HTR-8/SVneo (cell line): ENCODE data around the gene ZBTB43.

ENCODE experiments used
- DNase-seq: peaks from one replicate; pipeline ENCODE4 v3.0.0; 2011; ENCODE audit warnings: low spot score, mixed read lengths; ENCODE audit not compliant: insufficient read length
- FAIRE-seq: peaks from 2 replicates; lab custom pipeline; 2011; peaks lifted over from hg19 to GRCh38; lab: Jason Lieb, UNC

ZBTB43 gene

GRCh38 chr9:126880947-126881332 lies 76.1 kb downstream of the ZBTB43 start:
- FAIRE-seq: no peak
- no peak for DNase-seq

- DNase-seq (no peak), FAIRE-seq (no peak)
Measured at GRCh38 chr9:126882746-126883145, 77.9 kb downstream of the ZBTB43 start.

- DNase-seq: no peak
- FAIRE-seq: no peak
Measured at GRCh38 chr9:126883636-126884035, 78.8 kb downstream of the ZBTB43 start.

GRCh38 chr9:126885131-126885641 lies 80.3 kb downstream of the ZBTB43 start:
- DNase-seq: no peak
- no peak for FAIRE-seq

GRCh38 chr9:126886034-126886822 lies 81.4 kb downstream of the ZBTB43 start:
- FAIRE-seq (no peak), DNase-seq (no peak)

- FAIRE-seq (no peak), DNase-seq (no peak)
Measured at GRCh38 chr9:126886897-126887296, 82.1 kb downstream of the ZBTB43 start.
